NB4 (cell line): ENCODE data around the gene SUPT20HL1.
"Not testable (repeated sequence)": the region's sequence is repeated elsewhere in the genome, so short reads cannot be mapped to it uniquely, and the experiment has no call there.

Experiments used
- DNase-seq: peaks from one replicate; pipeline ENCODE4 v3.0.0; 2010; ENCODE audit warnings: low read depth
- H3K4me3 ChIP-seq: one replicate; pipeline ENCODE4 v1.5.1; 2011; ENCODE audit warnings: mild to moderate bottlenecking, low read depth, low read length, moderate library complexity
- CTCF ChIP-seq: IDR thresholded peaks from one replicate; pipeline ENCODE4 v1.5.1; 2012; ENCODE audit warnings: low read depth, low read length
- MAX ChIP-seq: IDR thresholded peaks from 2 replicates; pipeline ENCODE4 v1.6.1; 2011; ENCODE audit warnings: low read depth, low read length
- MYC ChIP-seq: IDR thresholded peaks from 2 replicates; pipeline ENCODE4 v1.6.1; 2011; ENCODE audit warnings: low read depth, low read length
- POLR2A ChIP-seq: IDR thresholded peaks from 2 replicates; pipeline ENCODE4 v1.6.1; 2011; ENCODE audit warnings: mild to moderate bottlenecking; ENCODE audit not compliant: insufficient read length; ENCODE audit errors: extremely low read depth

Gene SUPT20HL1

GRCh38 chrX:24355095-24355494, 5.3 kb upstream of the SUPT20HL1 start:
- TF ChIP-seq MAX (no peak), CTCF (no peak), MYC (no peak), POLR2A (no peak)
- no peak overlapping the region for H3K4me3 ChIP-seq
- DNase-seq, result no peak

GRCh38 chrX:24357106-24357505, 3.3 kb upstream of the SUPT20HL1 start:
- no peak for DNase-seq
- H3K4me3 ChIP-seq, result no peak overlapping the region
- TF ChIP-seq POLR2A, result no peak
- TF ChIP-seq MYC, result no peak
- no peak for TF ChIP-seq CTCF
- no peak for TF ChIP-seq MAX

- not testable (repeated sequence) for H3K4me3 ChIP-seq, DNase-seq
Observed at GRCh38 chrX:24362089-24362745, 1.8 kb downstream of the SUPT20HL1 start.

GRCh38 chrX:24363432-24364181, 3.2 kb downstream of the SUPT20HL1 start:
- DNase-seq, H3K4me3 ChIP-seq: not testable (repeated sequence)

- no peak for DNase-seq
- TF ChIP-seq MAX (no peak), POLR2A (no peak), CTCF (no peak), MYC (no peak)
- no peak overlapping the region for H3K4me3 ChIP-seq
Observed at GRCh38 chrX:24364326-24364725, 3.9 kb downstream of the SUPT20HL1 start.

GRCh38 chrX:24364851-24365538, 4.6 kb downstream of the SUPT20HL1 start:
- no peak overlapping the region for H3K4me3 ChIP-seq
- TF ChIP-seq MAX, result no peak
- TF ChIP-seq POLR2A, result no peak
- no peak for TF ChIP-seq MYC
- no peak for TF ChIP-seq CTCF
- DNase-seq, result no peak

GRCh38 chrX:24366762-24367400, 6.4 kb downstream of the SUPT20HL1 start:
- DNase-seq, result not testable (repeated sequence)

More at GRCh38 chrX:24366762-24367400, 6.4 kb downstream of the SUPT20HL1 start:
- not testable (repeated sequence) for H3K4me3 ChIP-seq
